ENCODE results near the gene POU6F2. TPM values are rescaled to one million over a fixed set of nuclear protein-coding genes. Genes with fewer than 3 reads are reported as not detected.

The POU6F2 gene
- total and polyA plus RNA-seq, 2 of the 4 experiments (the other 2 are of a cell fraction): not detected

DNA sequence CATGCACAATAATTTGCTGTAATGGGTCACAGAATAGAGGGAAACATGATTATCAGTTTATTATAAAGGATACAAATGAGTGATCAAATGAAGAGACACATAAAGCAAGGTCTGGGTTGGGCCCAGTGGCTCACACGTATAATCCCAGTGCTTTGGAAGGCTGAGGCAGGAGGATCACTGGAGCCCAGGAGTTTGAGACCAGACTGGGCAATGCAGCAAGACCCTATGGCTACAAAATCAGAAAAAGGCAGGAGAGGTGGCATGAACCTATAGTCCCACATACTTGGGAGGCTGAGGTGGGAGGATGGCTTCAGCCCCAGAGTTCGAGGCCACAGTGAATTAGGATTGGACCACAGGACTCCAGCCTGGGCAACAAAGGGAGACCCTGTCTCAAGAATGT lies 421.7 kb downstream of the POU6F2 start:
- in situ Hi-C loops (cut with MboI; ENCODE audit: low sequenced_read_pairs) (no loop called here), dilution Hi-C loops (cut with HindIII; ENCODE audit: low sequenced_read_pairs, unreplicated experiment) (no loop called here), intact Hi-C loops (cut with micrococcal nuclease) (no loop called here)
- Histone ChIP-seq H3K9ac (ENCODE audit: low read depth, low read length) (no peak overlapping the region), H3K23ac (ENCODE audit: low read depth, low read length) (no peak overlapping the region), H4K91ac (ENCODE audit: insufficient read depth, low read depth, low read length) (no peak overlapping the region), H3K4me2 (ENCODE audit: low read depth, low read length) (no peak overlapping the region), H2BK15ac (ENCODE audit: low read depth, low read length) (no peak overlapping the region), H3K56ac (ENCODE audit: extremely low read depth, insufficient read depth, low read length) (no peak overlapping the region), H3K27ac (ENCODE audit: insufficient read depth, low read length) (no peak overlapping the region), H3K4ac (ENCODE audit: low read depth, low read length) (no peak overlapping the region), H2AFZ (replicated peaks; ENCODE audit: low read length, poor library complexity) (no peak overlapping the region), H2BK5ac (ENCODE audit: low read depth, low read length, poor library complexity, severe bottlenecking) (no peak overlapping the region), H3K4me1 (ENCODE audit: control insufficient read depth, insufficient read depth, low read length) (no peaks in the 10 kb centered on the region), H4K20me1 (ENCODE audit: insufficient read depth, low read length) (no peaks in the 10 kb centered on the region), H3K14ac (replicated peaks; ENCODE audit: low read depth, low read length) (no peak overlapping the region), H3K9me1 (ENCODE audit: insufficient read depth, low read length) (no peaks in the 10 kb centered on the region), H2AK9ac (replicated peaks; ENCODE audit: low read depth, low read length, poor library complexity) (no peak overlapping the region), H4K8ac (ENCODE audit: low read depth in 2 of 2, low read length in 2 of 2) (no peak overlapping the region), H3K18ac (ENCODE audit: low read depth, low read length) (no peak overlapping the region), H4K5ac (ENCODE audit: low read depth, low read length) (no peak overlapping the region), H2AK5ac (ENCODE audit: low read depth, low read length) (no peak overlapping the region), H3K79me1 (ENCODE audit: low read depth in 1 of 2, low read length in 2 of 2) (no peaks in the 10 kb centered on the region), H3K36me3 (ENCODE audit: control insufficient read depth, insufficient read depth, low read length) (no peaks in the 10 kb centered on the region), H3K9me3 (ENCODE audit: control insufficient read depth, insufficient read depth, low read length) (no peaks in the 10 kb centered on the region), H3K4me3 (ENCODE audit: insufficient read depth, low read depth, low read length) (no peak overlapping the region), H3K27me3 (ENCODE audit: control insufficient read depth, insufficient read depth, low read length) (no peaks in the 10 kb centered on the region), H2BK20ac (ENCODE audit: low read depth, low read length) (no peak overlapping the region), H2BK120ac (ENCODE audit: low read depth, low read length) (no peak overlapping the region)
- TF ChIP-seq, protein P1, sequence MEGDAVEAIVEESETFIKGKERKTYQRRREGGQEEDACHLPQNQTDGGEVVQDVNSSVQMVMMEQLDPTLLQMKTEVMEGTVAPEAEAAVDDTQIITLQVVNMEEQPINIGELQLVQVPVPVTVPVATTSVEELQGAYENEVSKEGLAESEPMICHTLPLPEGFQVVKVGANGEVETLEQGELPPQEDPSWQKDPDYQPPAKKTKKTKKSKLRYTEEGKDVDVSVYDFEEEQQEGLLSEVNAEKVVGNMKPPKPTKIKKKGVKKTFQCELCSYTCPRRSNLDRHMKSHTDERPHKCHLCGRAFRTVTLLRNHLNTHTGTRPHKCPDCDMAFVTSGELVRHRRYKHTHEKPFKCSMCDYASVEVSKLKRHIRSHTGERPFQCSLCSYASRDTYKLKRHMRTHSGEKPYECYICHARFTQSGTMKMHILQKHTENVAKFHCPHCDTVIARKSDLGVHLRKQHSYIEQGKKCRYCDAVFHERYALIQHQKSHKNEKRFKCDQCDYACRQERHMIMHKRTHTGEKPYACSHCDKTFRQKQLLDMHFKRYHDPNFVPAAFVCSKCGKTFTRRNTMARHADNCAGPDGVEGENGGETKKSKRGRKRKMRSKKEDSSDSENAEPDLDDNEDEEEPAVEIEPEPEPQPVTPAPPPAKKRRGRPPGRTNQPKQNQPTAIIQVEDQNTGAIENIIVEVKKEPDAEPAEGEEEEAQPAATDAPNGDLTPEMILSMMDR (conservative IDR thresholded peaks at IDR 0.05; ENCODE audit: low read depth, low read length): no peak
- TF ChIP-seq MAZ (IDR thresholded peaks at IDR 0.05; ENCODE audit: borderline replicate concordance, low read depth, low read length) (no peak), CHD1 (IDR thresholded peaks at IDR 0.05; ENCODE audit: low read depth, low read length) (no peak), RCOR1 (IDR thresholded peaks at IDR 0.05; ENCODE audit: insufficient replicate concordance, low read length) (no peak)
- no peak for ATAC-seq (ENCODE audit: low read depth)
- POLR2A ChIA-PET (ENCODE audit: unreplicated experiment): no interaction called here
- DNase-seq: no peak
- no TSS peak for BruUV-seq (replicated peaks)
- 56% methylated on average over 1 of the region's 2 CpGs; no CpG with 5 or more reads in 1 of the 2 experiments for WGBS, 2 experiments (ENCODE audit: extremely low coverage in 2 of 2, insufficient read length in 1 of 2)
- CTCF ChIA-PET: no interaction called here

Data from IMR-90 (cell line).